Ascending aorta (tissue), 2 donors: ENCODE measurements around the gene PRKCQ. TPM values are rescaled to one million over a fixed set of nuclear protein-coding genes. Genes with fewer than 3 reads are reported as not detected.

Source experiments
- DNase-seq, 2 donors: peaks; one replicate each; pipeline ENCODE4 v3.0.0-alpha.2; 2019; ENCODE audit warnings: low spot score in 2 of 2
- H3K27ac ChIP-seq, 2 donors: fragments of 200-600 bp; sonication (generic); one replicate each; pipeline ENCODE4 v1.5.1; 2016 to 2017; ENCODE audit warnings: mild to moderate bottlenecking in 1 of 2
- H3K27me3 ChIP-seq: fragments of 200-600 bp; sonication (generic); one replicate; pipeline ENCODE4 v1.5.1; 2017
- H3K36me3 ChIP-seq, 2 donors: fragments of 200-600 bp; sonication (generic); one replicate each; pipeline ENCODE4 v1.5.1; 2016
- H3K4me1 ChIP-seq, 2 donors: fragments of 200-600 bp; sonication (generic); one replicate each; pipeline ENCODE4 v1.5.1; 2016 to 2017; ENCODE audit warnings: mild to moderate bottlenecking in 1 of 2
- H3K4me3 ChIP-seq, 2 donors: fragments of 200-600 bp; sonication (generic); one replicate each; pipeline ENCODE4 v1.5.1; 2016 to 2017; ENCODE audit warnings: mild to moderate bottlenecking in 1 of 2
- H3K9me3 ChIP-seq, 2 donors: fragments of 200-600 bp; sonication (generic); one replicate each; pipeline ENCODE4 v1.5.1; 2016
- CTCF ChIP-seq, 3 experiments: fragments of 200-600 bp in 2 of 3; fragments of 450-650 bp in 1 of 3; sonication (generic) in 2 of 3; IDR thresholded peaks; one replicate each; pipeline ENCODE4 v1.5.1; 2016 to 2019; ENCODE audit warnings: antibody characterized with exemption in 3 of 3, mild to moderate bottlenecking in 1 of 3, moderate library complexity in 1 of 3
- intact Hi-C: fragments of 100-400 bp; cut with DNase I; formaldehyde crosslinking; loops from one replicate; pipeline ENCODE4 v1.15.1; 2023
- total RNA-seq: library from RNA; depleted of rRNA; stranded (reverse); fragments of >200 nt; gene quantifications from one replicate; pipeline ENCODE4 v1.1.0, GENCODE V29; 2016

The PRKCQ gene
- total RNA-seq, 1 donor from 2014 or later, result not detected

- Histone ChIP-seq H3K27me3 (no peaks in the 10 kb centered on the region), H3K4me3 (no peak overlapping the region), H3K9me3 (no peaks in the 10 kb centered on the region), H3K27ac (peak overlapping the region; percentile 39 to 71), H3K36me3 (no peaks in the 10 kb centered on the region), H3K4me1 (peaks cover 0 to 13% of the 10 kb centered on the region in 2 donors)
- no peak for TF ChIP-seq CTCF (IDR thresholded peaks at IDR 0.05)
- no peak for DNase-seq
- intact Hi-C loops, result no loop called here
Observed at GRCh38 chr10:6399231-6399741, 180.8 kb downstream of the PRKCQ start.

GRCh38 chr10:6398399-6398798, 181.7 kb downstream of the PRKCQ start:
- intact Hi-C loops, result no loop called here
- TF ChIP-seq CTCF (IDR thresholded peaks at IDR 0.05), result no peak

GRCh38 chr10:6396652-6397051, 183.4 kb downstream of the PRKCQ start:
- H3K27ac ChIP-seq, result no peak overlapping the region
- peaks cover 0 to 13% of the 10 kb centered on the region in 2 donors for H3K4me1 ChIP-seq
- intact Hi-C loops, result no loop called here
- TF ChIP-seq CTCF (IDR thresholded peaks at IDR 0.05), result no peak
- H3K36me3 ChIP-seq, result no peaks in the 10 kb centered on the region
- no peaks in the 10 kb centered on the region for H3K9me3 ChIP-seq
- no peak for DNase-seq
- no peak overlapping the region for H3K4me3 ChIP-seq
- no peaks in the 10 kb centered on the region for H3K27me3 ChIP-seq

More at GRCh38 chr10:6398399-6398798, 181.7 kb downstream of the PRKCQ start:
- Histone ChIP-seq H3K27me3 (no peaks in the 10 kb centered on the region), H3K27ac (peak overlapping the region; percentile 39 to 71), H3K36me3 (no peaks in the 10 kb centered on the region), H3K4me1 (peaks cover 0 to 13% of the 10 kb centered on the region in 2 donors), H3K4me3 (no peak overlapping the region), H3K9me3 (no peaks in the 10 kb centered on the region)
- DNase-seq, result no peak

- no peaks in the 10 kb centered on the region for H3K27me3 ChIP-seq
- no peaks in the 10 kb centered on the region for H3K36me3 ChIP-seq
- H3K4me3 ChIP-seq, result no peak overlapping the region
- H3K4me1 ChIP-seq, result peaks cover 0 to 13% of the 10 kb centered on the region in 2 donors
- intact Hi-C loops, result no loop called here
- no peak for DNase-seq
- no peaks in the 10 kb centered on the region for H3K9me3 ChIP-seq
- H3K27ac ChIP-seq, result no peak overlapping the region
- TF ChIP-seq CTCF (IDR thresholded peaks at IDR 0.05), result no peak
Observed at GRCh38 chr10:6396226-6396625, 183.8 kb downstream of the PRKCQ start.

GRCh38 chr10:6395606-6396005, 184.5 kb downstream of the PRKCQ start:
- Histone ChIP-seq H3K27me3 (no peaks in the 10 kb centered on the region), H3K4me3 (no peak overlapping the region), H3K9me3 (no peaks in the 10 kb centered on the region), H3K4me1 (peaks cover 0 to 11% of the 10 kb centered on the region in 2 donors), H3K27ac (no peak overlapping the region), H3K36me3 (no peaks in the 10 kb centered on the region)
- no peak for TF ChIP-seq CTCF (IDR thresholded peaks at IDR 0.05)
- intact Hi-C loops, result no loop called here
- DNase-seq, result no peak

- peaks cover 0 to 2% of the 10 kb centered on the region in 2 donors for H3K4me1 ChIP-seq
- H3K27me3 ChIP-seq, result no peaks in the 10 kb centered on the region
- no peaks in the 10 kb centered on the region for H3K36me3 ChIP-seq
- H3K27ac ChIP-seq, result no peak overlapping the region
- H3K9me3 ChIP-seq, result no peaks in the 10 kb centered on the region
- intact Hi-C loops, result no loop called here
- H3K4me3 ChIP-seq, result no peak overlapping the region
- no peak for TF ChIP-seq CTCF (IDR thresholded peaks at IDR 0.05)
- no peak for DNase-seq
Observed at GRCh38 chr10:6394084-6394483, 186.0 kb downstream of the PRKCQ start.
